Measurements from ENCODE around the gene SOX6.

SOX6 gene

DNA sequence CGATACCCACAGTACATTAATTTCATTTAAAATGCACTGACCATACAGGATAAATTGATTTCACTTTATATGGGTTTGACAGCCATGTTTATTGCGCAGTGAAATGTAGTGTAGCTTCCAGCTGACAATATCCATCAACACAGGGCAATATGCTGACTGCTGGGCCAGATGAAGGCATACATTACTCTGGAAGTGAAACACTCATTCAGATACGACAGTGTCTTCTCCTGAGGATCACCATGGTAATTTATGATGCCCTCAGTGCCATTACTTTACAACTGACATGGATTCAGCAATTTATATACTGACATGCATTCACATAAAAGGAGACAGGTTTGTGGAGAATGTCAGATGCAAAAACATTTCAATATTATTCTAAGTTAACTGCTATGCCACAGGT lies 365.1 kb downstream of the SOX6 start:
- DNase-seq (ENCODE audit: low read depth), result no peak

DNA sequence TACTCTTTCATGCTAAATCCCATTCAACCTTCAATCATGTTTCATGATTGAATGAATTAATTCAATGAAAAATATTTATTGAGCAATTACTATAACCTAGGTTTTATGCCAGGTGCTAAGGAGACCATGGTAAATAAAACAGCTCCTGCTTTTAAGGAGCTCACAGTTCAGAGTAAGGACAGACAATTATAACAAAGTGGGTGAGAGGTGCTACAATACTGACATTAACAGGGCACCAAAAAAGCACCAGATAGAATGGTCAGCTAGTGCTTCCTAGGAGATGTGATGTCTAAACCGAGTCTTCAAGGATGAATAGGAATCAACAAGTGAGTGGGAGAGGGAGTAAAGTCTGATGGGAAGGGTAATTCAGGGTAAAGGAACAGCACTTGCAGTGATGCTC lies 366.7 kb downstream of the SOX6 start:
- DNase-seq (ENCODE audit: low read depth), result no peak

DNA sequence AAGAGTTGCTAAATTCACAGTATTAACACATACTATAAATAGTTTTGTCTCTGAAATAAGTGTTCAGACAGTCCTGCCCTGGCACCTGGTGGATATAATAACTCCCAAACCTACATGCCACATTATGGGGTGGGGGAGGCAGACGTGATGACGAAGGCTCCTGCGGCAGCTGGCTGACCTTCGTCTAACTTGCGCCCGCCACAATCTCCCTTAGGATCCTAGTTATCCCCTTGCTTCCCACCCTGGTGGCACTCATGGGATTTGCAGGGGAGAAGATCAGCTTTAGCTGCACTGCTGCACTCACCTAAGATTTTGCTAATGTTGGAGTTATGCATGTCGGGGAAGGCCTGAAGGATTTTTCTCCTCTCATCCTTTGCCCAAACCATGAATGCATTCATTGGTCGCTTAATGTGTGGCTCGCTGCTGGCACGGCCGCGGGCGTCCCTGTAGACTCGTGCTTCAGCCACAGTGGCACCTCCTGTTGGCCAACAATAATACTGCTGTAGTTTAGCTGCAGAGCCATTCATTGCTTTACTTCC lies 367.6 kb downstream of the SOX6 start:
- DNase-seq (ENCODE audit: low read depth), result no peak

DNA sequence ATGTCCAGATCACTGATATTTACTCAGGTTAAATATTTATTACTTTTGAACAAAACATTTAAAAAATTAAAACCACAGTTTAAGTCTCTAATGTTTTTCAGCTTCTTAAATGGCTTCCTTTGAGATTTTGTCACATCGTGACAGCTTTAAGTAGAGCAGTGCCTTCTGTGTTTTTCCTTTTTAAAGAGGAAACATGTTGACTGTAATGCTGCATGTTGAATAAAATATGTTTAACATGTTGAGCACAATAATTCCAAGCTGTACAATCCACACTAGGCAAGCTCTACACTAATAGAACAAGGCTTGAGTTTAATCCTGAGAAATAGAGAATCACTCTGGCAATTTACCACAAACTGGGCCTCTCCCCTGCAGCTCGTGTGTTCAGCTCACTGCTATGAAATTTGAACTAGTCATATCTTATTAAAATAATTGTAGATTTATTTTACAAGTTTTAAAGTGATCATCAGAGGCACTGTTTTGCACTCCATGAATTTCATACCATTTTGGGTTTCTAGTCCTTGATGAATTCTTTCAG lies 368.3 kb downstream of the SOX6 start:
- DNase-seq (ENCODE audit: low read depth), result no peak

DNA sequence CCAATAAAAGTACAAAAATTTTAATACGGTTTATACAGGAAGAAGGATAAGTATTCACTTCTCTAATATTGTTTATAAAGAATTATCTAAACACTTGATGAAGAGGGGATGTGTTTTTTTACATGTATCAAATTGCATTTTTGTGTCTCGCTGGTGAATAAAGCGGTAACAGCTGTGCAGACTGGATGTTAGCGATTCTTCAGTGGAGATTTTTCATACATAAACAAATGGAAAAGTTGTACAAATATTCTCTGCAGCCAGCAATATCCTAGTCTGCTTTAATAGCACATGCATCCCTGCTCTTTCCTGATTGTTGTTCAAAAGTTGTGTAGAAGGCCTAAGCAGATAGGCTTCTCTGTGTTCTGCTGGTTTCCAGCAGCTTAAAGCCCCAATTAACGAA lies 369.3 kb downstream of the SOX6 start:
- DNase-seq (ENCODE audit: low read depth), result no peak

DNA sequence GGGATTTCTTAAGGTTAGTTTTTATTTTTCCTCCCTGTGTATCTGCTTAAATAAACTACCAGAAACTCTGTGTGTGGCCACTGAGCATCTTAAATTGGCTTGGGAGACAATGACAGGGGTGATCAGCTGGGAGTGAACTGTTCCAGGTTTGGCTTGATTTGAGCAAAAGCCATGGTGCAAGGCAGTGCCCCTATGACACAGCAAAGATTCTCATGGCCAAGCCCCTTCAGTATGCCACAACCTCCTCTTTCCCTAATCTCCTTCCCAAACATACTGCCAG lies 370.5 kb downstream of the SOX6 start:
- no peak for DNase-seq (ENCODE audit: low read depth)

DNA sequence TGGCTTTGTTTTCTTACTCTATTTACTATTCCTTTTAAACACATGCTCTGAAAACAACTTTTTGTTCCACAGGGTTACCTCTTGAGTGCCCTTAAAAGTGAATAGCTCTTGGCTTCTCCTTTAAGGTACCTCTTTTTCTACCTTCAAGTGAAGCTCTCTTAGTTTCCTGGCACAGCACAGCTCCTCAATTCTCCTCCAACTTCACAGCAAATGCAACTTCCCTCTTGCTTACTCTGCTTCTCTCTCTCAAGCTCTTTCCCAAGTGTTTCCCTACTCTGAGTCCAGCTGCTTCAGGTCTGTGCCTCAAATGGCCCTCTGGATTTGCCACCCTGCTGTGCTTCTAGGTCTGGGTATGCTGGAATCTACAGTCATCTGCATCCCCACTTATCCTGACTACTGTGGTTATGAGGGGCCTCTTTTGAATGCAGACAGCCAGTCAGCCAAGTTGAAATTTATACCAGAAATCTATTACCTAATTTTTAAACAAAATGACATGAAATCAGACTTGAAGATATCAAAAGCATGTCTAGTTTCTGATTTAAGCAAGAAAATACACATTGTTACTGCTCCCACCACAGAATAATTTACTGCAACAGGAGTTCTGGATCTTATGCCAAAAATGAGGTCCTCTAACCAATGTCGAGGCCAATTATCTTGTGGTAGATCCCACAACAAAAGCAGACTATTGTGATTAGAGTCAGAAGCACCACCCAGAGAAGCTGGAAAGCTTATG lies 371.1 kb downstream of the SOX6 start:
- DNase-seq (ENCODE audit: low read depth), result no peak

DNA sequence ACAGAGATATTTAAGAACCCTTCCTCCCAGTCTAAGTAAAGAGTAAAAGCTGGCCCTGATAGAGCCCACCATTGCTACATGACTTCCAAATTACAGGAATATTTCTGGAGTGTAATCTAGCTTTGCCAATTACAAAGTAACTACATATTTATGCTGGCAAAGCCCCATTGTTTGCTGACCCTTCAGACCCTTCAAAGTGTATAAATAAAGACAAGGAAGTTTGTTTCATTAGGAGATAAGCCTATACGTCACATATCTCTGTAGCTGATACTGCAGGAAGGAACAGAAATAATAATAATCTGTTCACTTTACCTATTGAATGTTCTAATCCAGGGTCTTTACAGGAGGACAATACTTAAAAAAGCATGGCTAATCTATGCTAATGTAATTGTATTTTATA lies 375.1 kb downstream of the SOX6 start:
- DNase-seq (ENCODE audit: low read depth), result no peak

DNA sequence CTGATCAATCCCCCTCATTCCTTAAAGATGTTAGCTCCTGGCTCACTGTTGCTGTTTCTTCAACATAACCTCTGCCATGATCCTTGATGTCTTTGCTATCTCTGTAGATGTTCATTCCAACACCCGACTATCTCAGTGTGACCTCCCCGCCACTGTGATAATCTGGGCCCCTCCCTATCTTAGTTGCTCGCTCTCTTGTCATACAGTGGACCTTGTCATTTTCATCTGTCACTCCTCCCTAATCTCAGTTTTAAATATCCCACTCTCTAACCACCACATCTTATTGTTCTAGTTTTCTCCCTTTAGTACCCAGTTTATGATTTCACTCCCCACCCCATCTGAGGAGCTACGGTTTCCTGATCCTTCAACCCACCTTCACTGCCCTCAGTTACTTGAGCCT lies 379.2 kb downstream of the SOX6 start:
- DNase-seq (ENCODE audit: low read depth), result no peak

DNA sequence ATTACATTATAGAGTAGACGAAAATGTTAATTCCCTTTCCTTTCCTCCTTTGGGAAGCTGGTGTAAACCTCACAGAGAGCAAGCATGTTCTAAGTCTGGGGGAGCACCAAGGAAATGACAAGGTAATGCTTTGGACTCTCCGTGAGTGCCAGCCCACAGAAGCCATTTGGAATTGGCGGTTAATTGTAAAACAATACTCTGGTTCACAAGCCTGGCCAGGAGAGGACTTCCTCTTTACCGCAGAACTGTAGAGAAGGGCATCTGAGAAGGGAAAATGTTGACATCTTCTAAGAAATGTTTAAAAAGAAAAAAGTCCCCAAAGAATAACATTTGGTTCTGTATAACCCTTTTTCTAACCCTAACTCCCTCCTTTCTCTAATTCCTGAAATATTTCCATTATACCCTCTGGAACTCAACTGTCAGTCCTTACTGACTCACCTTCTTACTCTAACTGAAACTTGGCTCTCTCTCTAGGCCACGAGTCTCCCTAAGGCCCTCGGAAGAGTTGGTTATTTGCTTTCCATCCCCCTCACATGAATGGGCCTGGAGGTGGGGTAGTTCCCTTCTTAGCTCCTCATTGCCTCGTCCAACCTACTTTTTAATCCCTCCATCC lies 379.8 kb downstream of the SOX6 start:
- no peak for DNase-seq (ENCODE audit: low read depth)

DNA sequence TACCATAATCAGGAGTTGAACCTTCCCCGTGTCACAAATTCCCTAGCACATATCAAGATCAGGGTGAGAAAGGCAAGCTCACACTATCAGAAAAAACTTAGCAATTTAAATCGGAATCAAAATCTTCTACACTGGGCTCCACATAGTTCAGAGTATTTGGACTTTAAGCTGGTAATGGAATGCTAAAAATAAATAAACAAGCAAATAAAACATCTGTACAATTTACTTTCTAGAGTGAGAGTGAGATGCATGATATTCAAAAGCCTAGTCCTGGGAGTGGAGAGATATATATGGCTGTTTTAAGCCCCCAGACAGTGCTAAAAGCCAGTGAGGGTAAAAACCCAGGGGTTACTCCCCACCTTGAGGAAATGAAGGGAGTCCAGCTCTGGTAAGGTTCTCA lies 380.6 kb downstream of the SOX6 start:
- no peak for DNase-seq (ENCODE audit: low read depth)

DNA sequence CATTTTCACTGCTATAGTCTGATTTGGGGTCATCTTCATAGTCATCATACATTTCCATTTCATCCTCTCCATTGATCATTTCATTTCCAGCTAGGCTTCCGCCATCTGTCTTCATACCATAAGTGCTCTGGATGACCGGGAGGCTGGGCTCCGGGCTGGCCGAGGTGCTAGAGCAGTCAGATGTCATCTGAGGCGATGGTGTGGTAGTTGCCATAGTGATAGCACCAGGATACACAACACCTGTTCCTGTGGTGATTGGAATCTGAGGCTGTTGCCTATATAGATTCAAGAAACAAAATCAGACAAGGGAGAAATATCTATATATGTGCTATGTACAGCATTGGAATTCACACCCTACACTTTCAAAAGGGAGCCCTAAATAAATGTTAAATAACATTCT lies 383.5 kb downstream of the SOX6 start:
- DNase-seq (ENCODE audit: low read depth), result no peak

DNA sequence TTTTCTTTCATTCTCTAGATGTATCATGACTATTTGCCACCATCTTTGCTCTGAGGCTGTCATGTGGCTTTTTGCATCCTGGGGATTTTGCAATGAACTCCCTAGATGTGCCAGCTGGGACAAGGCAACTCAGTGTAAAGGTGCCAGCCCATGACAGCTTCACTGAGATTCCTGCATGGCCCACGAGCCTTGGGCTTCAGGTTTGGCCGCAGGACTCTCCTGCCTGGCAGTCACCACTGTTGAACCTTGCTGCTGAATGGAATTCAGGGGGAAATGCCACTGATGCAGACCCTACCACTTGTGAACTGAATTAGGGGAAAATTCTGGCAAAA lies 385.2 kb downstream of the SOX6 start:
- DNase-seq (ENCODE audit: low read depth), result no peak

DNA sequence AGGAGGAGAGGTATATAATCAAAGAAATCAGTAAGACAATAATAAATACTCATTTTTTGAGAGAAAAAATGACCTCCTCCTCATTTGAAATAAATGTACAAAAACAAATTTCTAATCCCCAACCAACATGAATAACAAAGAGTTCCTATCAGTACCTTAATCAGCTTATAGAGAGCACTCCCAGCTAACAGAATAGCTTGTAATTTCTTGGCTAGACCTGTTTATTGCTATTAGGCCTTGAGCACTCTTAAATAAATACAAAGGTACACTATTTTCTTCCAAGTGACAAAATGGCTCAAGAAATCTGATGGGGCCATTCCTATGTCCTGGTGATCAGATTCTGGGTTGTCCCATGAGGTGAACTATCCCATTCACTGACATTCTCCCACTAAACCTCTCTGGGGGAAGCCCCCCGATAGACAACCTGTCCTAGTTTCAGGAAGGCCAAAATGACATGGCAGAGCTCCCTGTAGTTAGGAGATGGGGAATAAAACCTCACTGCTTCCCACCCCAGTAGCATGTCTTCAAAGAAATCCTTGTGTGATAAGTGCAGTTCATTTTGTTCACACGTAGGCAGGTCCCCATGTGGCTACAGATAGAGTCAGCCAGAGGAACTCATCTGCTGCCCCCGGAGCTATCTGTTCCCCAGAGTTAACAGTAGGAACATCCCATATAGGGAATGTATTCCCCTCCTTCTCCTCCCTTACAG lies 385.7 kb downstream of the SOX6 start:
- no peak for DNase-seq (ENCODE audit: low read depth)

DNA sequence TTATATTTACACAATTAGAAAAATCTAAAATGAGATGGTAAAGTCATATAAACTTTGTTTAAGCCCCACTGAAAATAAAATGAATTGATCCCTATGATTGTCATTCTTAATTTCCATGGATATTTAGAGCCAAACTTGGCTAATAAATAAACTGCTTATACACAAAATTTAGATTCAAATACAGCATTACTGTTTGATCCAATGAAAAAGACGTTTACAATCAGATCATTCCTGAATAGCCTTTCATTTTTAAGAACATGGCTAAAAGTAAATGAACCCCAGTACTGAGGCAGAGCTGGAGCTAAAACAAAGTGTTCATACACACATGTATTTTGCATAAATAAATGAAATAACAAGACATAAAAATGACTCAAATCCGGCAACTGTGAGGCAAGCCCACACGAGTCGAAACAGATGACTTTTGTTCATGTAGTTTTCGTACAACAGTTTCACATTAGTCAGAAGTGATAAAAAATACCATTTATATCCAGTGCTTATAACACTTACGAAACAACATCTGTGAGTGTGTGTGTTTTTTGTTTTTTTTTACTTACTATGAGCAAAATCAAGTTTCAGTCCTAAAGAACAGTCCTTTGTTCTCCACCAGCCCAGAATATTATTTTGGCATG lies 386.5 kb downstream of the SOX6 start:
- no peak for DNase-seq (ENCODE audit: low read depth)

DNA sequence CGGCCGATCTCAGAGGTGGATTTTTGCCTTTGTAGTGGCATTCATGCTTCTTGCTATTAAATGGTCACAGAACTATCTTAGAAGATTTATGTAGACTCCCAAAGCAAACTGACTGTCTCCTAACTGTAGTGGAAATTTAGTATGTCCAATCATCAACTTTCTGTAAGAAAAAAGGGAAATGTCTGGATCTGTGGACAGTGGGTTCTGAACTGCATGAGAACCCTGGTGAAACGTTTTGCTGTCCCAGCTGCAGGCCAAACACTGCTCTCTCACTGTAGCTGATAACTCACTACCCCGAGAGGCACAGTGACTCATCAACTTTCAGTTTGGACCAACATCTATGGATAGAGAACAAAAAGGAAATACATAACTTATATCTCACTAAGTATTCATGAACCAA lies 387.1 kb downstream of the SOX6 start:
- DNase-seq (ENCODE audit: low read depth), result no peak

DNA sequence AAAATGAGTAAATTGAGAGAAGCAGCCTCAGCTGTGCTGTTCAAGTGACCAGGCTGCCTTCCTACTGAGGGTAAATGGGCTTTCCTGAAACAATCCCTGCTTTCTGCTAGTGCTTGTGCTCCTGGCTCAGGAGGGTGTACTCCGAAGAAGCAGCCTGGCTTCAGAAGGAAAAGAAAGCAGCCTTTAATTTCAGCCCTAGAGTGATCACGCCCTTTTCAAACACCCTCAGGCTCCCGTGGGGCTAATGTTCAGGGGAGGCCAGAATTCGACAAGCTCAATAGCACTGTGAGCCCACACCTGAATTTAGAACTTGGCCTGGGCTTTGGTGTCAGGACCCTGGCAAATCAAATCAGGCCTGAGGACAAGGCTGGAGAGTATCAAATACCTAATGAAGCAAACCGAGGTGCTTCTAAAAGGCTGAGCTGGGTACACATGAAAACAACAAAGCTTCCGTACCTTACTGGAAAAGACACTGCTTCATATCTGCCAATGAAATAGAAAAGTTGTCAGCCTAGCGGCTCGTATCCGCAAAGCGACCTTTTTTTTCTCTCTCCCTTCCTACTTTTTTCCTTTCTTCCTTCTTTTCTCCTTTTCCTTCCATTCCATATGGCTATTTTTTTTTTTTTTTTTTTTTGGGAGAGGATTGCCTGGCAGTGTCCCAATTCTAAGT lies 387.8 kb downstream of the SOX6 start:
- DNase-seq (ENCODE audit: low read depth), result no peak

DNA sequence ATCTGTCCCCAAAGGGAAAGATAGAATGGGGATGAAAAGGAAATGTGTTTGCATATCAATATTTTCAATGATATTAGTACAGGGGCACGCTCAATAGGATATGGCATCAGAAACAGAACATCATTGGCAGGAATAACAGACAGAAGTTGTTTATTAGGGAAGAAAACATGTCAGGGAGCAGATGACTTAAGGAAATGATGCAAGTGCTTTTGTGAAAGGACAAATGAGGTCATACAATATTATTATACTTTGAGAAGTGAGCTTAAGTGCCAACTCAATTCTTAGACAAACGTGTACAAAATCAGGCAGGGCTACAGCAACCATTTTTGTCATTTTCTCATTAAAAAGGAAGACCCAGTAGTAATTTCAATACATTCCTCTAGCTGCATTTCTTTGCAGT lies 388.4 kb downstream of the SOX6 start:
- DNase-seq (ENCODE audit: low read depth), result no peak

DNA sequence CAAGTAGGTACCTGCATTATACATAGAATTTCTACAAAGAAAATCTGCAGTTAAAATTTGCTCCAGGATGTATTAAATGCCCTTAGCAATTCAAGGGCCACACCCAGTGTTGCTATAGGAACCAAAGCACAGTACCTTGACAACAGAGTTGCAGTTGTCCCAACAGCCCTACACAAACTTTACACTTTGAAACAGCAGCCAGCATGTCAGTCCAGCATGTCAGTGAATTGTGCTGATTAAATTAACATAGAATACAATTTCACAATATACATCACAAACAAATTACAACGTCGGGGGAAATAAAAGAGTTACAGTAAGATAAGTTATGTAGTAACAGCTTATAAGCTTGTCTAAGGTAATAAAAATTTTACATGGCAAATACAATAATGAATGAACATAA lies 389.2 kb downstream of the SOX6 start:
- no peak for DNase-seq (ENCODE audit: low read depth)

DNA sequence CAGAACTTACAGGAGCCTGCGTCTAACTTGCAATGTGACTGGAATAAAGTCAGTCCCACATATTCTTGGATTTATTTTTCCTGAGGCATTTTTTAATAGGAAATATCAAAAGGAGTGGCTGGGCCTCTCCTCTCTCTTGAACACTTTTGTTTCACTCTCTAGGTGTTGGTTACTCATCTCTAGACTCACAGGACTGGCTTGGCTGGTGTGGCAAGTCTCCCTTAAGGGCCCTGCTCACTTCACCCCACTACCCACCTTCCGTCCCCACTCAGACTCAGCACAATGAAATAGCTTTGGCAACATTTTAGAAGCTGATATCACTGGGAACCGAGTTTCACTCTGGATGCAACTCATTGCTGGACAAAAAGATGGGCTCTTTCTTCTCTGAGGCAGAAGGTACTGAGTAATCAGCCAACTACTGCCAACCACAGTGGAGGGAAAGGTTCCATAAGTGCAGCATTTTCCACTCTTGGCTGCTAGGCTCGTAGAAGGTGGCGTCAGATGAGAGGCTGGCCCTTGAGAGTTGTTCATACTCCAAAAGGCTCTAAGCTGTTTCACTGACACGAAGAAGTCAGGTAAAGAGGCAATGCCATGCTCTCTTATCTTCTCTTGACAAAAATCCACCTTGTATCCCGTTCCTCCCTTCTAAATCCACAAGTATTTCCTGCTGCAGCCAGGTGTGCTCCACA lies 390.6 kb downstream of the SOX6 start:
- no peak for DNase-seq (ENCODE audit: low read depth)

DNA sequence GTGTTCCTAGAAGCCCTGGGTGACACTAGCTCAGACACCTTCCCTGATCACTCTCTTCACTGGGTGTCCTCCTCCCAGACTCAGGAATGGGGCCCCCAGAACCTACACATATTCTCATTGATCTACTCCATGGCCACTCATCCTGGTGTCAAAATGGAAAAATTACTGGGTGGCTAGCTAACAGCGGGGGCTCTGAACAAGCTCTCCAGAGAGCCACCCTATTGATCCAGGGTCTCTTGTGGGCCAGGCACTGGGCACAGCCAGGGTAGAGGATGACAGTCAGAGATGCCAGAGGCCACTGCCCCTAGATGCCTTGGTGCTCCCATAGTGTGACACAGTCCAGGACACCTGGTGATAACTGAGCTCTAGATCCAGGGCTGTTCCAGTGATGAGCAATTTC lies 393.1 kb downstream of the SOX6 start:
- no peak for DNase-seq (ENCODE audit: low read depth)

DNA sequence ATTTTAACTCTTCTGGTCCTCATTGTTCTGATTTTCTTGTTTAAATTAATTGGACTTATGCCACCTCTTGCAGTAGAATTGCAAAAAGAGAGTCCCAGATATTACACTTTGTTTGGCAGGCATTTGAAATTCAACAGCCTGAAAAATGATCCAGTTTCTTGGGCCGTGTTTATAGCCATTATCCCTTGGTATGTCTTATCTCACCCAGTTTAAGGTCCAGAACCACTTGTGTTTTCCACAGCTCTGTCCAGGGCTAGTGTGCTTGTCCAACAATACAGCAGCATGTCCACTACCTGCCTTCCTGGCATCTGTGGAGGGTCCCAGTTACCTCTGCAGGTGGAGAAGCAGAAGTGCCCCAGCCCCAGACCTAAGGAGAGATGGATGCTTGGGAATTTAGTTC lies 397.4 kb downstream of the SOX6 start:
- no peak for DNase-seq (ENCODE audit: low read depth)
